ENCODE measurements around the gene GCAT. TPM values are rescaled to one million over a fixed set of nuclear protein-coding genes. Genes with fewer than 3 reads are reported as not detected.
A peak's percentile ranks its signal among the peaks of the same experiment; 100 is the strongest.

Gene GCAT
- total and polyA plus RNA-seq, 2 of the 13 experiments (the other 11 are each of a cell fraction or from before 2014, with no cell fraction given), result 28.0 to 50.3 TPM

- TF ChIP-seq, protein P1, sequence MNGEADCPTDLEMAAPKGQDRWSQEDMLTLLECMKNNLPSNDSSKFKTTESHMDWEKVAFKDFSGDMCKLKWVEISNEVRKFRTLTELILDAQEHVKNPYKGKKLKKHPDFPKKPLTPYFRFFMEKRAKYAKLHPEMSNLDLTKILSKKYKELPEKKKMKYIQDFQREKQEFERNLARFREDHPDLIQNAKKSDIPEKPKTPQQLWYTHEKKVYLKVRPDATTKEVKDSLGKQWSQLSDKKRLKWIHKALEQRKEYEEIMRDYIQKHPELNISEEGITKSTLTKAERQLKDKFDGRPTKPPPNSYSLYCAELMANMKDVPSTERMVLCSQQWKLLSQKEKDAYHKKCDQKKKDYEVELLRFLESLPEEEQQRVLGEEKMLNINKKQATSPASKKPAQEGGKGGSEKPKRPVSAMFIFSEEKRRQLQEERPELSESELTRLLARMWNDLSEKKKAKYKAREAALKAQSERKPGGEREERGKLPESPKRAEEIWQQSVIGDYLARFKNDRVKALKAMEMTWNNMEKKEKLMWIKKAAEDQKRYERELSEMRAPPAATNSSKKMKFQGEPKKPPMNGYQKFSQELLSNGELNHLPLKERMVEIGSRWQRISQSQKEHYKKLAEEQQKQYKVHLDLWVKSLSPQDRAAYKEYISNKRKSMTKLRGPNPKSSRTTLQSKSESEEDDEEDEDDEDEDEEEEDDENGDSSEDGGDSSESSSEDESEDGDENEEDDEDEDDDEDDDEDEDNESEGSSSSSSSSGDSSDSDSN (CRISPR knock-in tag; IDR thresholded peaks at IDR 0.05), result peak; percentile 37; the same call in 1 of the 2 replicates
- TF ChIP-seq HDAC1 (CRISPR knock-in tag; IDR thresholded peaks at IDR 0.05), result 0 out of 2 replicates have a peak, but pooled peaks have one; percentile 1
- peak; percentile 73; the same call in 1 of the 2 replicates for TF ChIP-seq ZNF430 (CRISPR knock-in tag; IDR thresholded peaks at IDR 0.05)
- TF ChIP-seq NFKB2 (CRISPR knock-in tag; IDR thresholded peaks at IDR 0.05; ENCODE audit: borderline replicate concordance), result peak; percentile 44; the same call in 1 of the 2 replicates
- peak; percentile 76; the same call in 1 of the 2 replicates for TF ChIP-seq ZNF777 (CRISPR knock-in tag; IDR thresholded peaks at IDR 0.05)
- TF ChIP-seq ZMAT3 (CRISPR knock-in tag; conservative IDR thresholded peaks at IDR 0.05), result 0 out of 2 replicates have a peak, but pooled peaks have one; percentile 3
- peak; percentile 77; the same call in 1 of the 2 replicates for TF ChIP-seq ZC3H4 (CRISPR knock-in tag; IDR thresholded peaks at IDR 0.05; ENCODE audit: borderline replicate concordance)
- TF ChIP-seq SMAD9 (CRISPR knock-in tag; IDR thresholded peaks at IDR 0.05), result 0 out of 2 replicates have a peak, but pooled peaks have one; percentile 54
- TF ChIP-seq SRSF1 (optimal IDR thresholded peaks at IDR 0.05; ENCODE audit: low read depth, low read length), result peak; percentile 32
- no peak for TF ChIP-seq TBP (CRISPR knock-in tag; IDR thresholded peaks at IDR 0.05)
- TF ChIP-seq PAWR (CRISPR knock-in tag; IDR thresholded peaks at IDR 0.05; ENCODE audit: borderline replicate concordance), result no peak
- TF ChIP-seq SALL1 (CRISPR knock-in tag; IDR thresholded peaks at IDR 0.05), result peak; percentile 52; the same call in 1 of the 2 replicates
- TF ChIP-seq ZNF577 (CRISPR knock-in tag; IDR thresholded peaks at IDR 0.05; ENCODE audit: borderline replicate concordance, low read depth), result no peak
- no peak for TF ChIP-seq GABPB1 (CRISPR knock-in tag; IDR thresholded peaks at IDR 0.05)
- peak; percentile 38; the same call in 1 of the 2 replicates for TF ChIP-seq ZFY (CRISPR knock-in tag; IDR thresholded peaks at IDR 0.05)
- TF ChIP-seq ZNF891 (CRISPR knock-in tag; IDR thresholded peaks at IDR 0.05), result no peak; the same call in 1 of the 2 replicates
- TF ChIP-seq, protein P2, sequence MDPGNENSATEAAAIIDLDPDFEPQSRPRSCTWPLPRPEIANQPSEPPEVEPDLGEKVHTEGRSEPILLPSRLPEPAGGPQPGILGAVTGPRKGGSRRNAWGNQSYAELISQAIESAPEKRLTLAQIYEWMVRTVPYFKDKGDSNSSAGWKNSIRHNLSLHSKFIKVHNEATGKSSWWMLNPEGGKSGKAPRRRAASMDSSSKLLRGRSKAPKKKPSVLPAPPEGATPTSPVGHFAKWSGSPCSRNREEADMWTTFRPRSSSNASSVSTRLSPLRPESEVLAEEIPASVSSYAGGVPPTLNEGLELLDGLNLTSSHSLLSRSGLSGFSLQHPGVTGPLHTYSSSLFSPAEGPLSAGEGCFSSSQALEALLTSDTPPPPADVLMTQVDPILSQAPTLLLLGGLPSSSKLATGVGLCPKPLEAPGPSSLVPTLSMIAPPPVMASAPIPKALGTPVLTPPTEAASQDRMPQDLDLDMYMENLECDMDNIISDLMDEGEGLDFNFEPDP (CRISPR knock-in tag; conservative IDR thresholded peaks at IDR 0.05), result no peak
- TF ChIP-seq ZNF605 (CRISPR knock-in tag; IDR thresholded peaks at IDR 0.05), result peak; percentile 71
- TF ChIP-seq ZNF598 (CRISPR knock-in tag; IDR thresholded peaks at IDR 0.05; ENCODE audit: borderline replicate concordance), result 0 out of 2 replicates have a peak, but pooled peaks have one; percentile 16
- TF ChIP-seq ZFX (CRISPR knock-in tag; IDR thresholded peaks at IDR 0.05; ENCODE audit: low read depth), result peak; percentile 61
- TF ChIP-seq ZNF670 (CRISPR knock-in tag; IDR thresholded peaks at IDR 0.05; ENCODE audit: borderline replicate concordance), result 0 out of 2 replicates have a peak, but pooled peaks have one; percentile 3
- TF ChIP-seq DMAP1 (CRISPR knock-in tag; IDR thresholded peaks at IDR 0.05), result peak; percentile 32; the same call in 1 of the 2 replicates
- TF ChIP-seq GATA4 (IDR thresholded peaks at IDR 0.05; ENCODE audit: borderline replicate concordance, low read depth), result no peak
- peak; percentile 66 for TF ChIP-seq PCBP2 (optimal IDR thresholded peaks at IDR 0.05; ENCODE audit: low read depth, low read length, poor library complexity, severe bottlenecking)
- no peak for TF ChIP-seq ZNF672 (CRISPR knock-in tag; IDR thresholded peaks at IDR 0.05)
- TF ChIP-seq MYC (CRISPR knock-in tag; IDR thresholded peaks at IDR 0.05; ENCODE audit: borderline replicate concordance), result 0 out of 2 replicates have a peak, but pooled peaks have one; percentile 25
- TF ChIP-seq DNMT3B (CRISPR knock-in tag; conservative IDR thresholded peaks at IDR 0.05), result no peak
Measured at GRCh38 chr22:37803639-37804351, 3.9 kb upstream of the GCAT start (continued).
